GM19467 (cell line): ENCODE measurements around the gene OSMR.

Source experiments
- ATAC-seq: cut with Tn5 transposase; IDR thresholded peaks from one replicate; pipeline ENCODE4 v1.9.1; 2021; ENCODE audit warnings: mild to moderate bottlenecking, moderate library complexity; ENCODE audit not compliant: unreplicated experiment

OSMR gene

GRCh38 chr5:38870595-38870994, 24.8 kb downstream of the OSMR start:
- ATAC-seq = no peak

GRCh38 chr5:38871058-38871605, 25.3 kb downstream of the OSMR start:
- ATAC-seq = no peak

GRCh38 chr5:38871790-38872551, 26.2 kb downstream of the OSMR start:
- no peak for ATAC-seq

GRCh38 chr5:38872826-38873225, 27.0 kb downstream of the OSMR start:
- ATAC-seq = no peak

- ATAC-seq = no peak
These were observed 29.2 kb downstream of the OSMR start for GRCh38 chr5:38874948-38875456.

- no peak for ATAC-seq
These were observed 32.7 kb downstream of the OSMR start for GRCh38 chr5:38878391-38879077.

GRCh38 chr5:38879078-38879460, 33.3 kb downstream of the OSMR start:
- ATAC-seq = no peak

GRCh38 chr5:38883842-38884241, 38.0 kb downstream of the OSMR start:
- no peak for ATAC-seq

GRCh38 chr5:38885208-38885607, 39.4 kb downstream of the OSMR start:
- ATAC-seq = no peak

GRCh38 chr5:38888041-38888440, 42.2 kb downstream of the OSMR start:
- no peak for ATAC-seq

- no peak for ATAC-seq
These were observed 43.6 kb downstream of the OSMR start for GRCh38 chr5:38889424-38889823.

GRCh38 chr5:38891563-38891962, 45.8 kb downstream of the OSMR start:
- no peak for ATAC-seq

- ATAC-seq = no peak
These were observed 46.6 kb downstream of the OSMR start for GRCh38 chr5:38892363-38892762.

GRCh38 chr5:38896760-38897159, 50.9 kb downstream of the OSMR start:
- no peak for ATAC-seq

GRCh38 chr5:38899936-38900335, 54.1 kb downstream of the OSMR start:
- no peak for ATAC-seq

- ATAC-seq = no peak
These were observed 59.7 kb downstream of the OSMR start for GRCh38 chr5:38905516-38905915.

- no peak for ATAC-seq
These were observed 60.7 kb downstream of the OSMR start for GRCh38 chr5:38906503-38906902.

GRCh38 chr5:38911933-38912332, 66.1 kb downstream of the OSMR start:
- ATAC-seq = no peak

- no peak for ATAC-seq
These were observed 67.9 kb downstream of the OSMR start for GRCh38 chr5:38913714-38914113.

- ATAC-seq = no peak
These were observed 71.0 kb downstream of the OSMR start for GRCh38 chr5:38916802-38917201.

GRCh38 chr5:38921174-38921573, 75.4 kb downstream of the OSMR start:
- no peak for ATAC-seq

- no peak for ATAC-seq
These were observed 76.4 kb downstream of the OSMR start for GRCh38 chr5:38922199-38922598.
